HG03571 (cell line): ENCODE results near the gene WFDC8.
"Not testable (repeated sequence)": the region's sequence is repeated elsewhere in the genome, so short reads cannot be mapped to it uniquely, and the experiment has no call there.

Source experiments
- ATAC-seq: cut with Tn5 transposase; IDR thresholded peaks from one replicate; pipeline ENCODE4 v1.9.1; 2021; ENCODE audit not compliant: unreplicated experiment

The WFDC8 gene

GRCh38 chr20:45579184-45579583, at the start of gene WFDC8:
Gene WFDC8, minus strand, starts transcription at chr20:45579284. Its CDS starts 37 bp downstream, at chr20:45579247.
- no peak for ATAC-seq

DNA sequence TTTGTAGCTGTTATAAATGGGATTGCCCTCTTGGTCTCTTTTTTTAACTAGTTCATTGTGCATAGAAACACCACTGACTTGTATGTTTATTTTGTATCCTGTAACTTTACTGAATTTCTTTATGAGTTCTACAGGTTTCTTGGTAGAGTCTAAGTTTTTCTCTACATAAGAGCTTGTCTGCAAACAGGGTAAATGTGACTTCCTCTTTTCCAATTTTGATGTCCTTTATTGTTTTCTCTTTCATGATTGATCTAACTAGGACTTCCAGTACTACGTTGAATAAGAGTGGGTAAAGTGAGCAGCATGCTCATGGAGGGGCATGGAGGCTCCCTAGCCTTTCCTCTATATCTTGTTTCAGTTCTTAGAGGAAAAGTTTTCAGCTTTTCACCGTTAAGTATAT, 47.5 kb upstream of the WFDC8 start:
- ATAC-seq, result no peak

DNA sequence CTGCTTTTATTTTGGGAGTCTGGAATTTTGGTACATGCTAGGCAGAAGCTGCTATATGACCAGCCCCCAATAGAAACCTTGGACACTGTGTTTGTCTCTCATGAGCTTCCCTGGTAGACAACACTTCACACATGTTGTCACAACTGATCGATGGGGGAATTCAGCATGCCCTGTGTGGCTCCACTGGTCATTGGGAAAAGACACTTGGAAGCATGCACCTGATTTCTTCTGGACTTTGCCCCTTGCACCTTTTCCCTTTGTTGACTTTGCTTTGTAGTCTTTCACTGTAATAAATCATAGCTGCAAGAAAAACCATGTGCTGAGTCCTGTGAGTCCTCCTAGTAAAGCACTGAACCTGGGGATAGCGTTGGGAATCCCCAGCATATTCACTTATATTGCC, 42.5 kb upstream of the WFDC8 start:
- ATAC-seq, result no peak

DNA sequence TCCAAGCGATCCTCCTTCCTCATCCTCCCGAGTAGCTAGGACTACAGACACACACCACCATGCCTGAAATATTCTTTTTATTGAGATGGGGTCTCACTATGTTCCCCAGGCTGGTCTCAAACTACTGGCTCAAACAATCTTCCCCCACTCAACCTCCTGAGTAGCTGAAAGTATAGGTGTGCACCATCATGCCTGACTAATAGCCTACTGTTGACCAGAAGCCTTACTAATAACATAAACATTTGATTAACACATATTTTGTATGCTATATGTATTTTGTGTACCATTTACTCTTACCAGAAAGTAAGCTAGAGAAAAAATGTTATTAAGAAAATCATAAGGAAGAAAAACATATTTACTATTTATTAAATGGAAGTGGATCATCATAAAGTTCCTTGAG, 38.5 kb upstream of the WFDC8 start:
- no peak for ATAC-seq

DNA sequence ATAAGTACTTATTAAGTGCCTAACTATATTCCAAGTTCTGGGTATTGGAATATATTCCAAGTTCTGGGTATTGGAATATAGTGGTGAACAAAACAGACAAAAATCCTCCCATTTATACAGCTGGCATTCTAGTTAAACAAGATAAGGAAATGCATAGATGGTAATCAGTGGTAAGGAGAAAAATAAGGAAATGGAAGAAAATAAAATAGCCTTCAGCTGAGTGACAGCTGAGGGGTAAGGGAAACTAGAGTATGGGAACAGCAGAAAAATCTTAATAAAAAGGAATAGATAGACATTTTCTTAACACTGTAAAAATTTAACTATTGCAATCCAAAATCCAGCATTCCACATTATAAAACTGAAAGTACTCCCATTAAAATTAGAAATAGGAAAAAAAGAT, 33.2 kb upstream of the WFDC8 start:
- no peak for ATAC-seq

DNA sequence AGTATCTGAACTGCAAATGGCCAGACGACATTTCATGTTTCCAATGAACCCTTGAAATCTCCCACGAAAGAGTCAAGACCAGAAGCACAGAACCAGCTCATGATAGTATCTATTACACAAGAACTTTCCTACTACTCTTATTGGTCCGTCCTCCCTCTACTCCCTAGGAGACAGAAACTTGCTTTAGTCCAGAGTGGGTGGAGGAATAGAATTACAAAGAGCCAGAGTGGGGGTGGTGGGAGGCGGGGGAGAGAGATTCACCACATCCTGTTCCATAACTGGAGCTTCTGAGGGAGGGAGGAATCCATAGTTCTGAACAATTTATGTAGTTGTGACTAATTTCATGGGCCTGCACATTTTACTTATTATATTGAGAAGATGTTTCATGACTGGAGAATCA, 32.0 kb upstream of the WFDC8 start:
- no peak for ATAC-seq

- ATAC-seq, result no peak
Observed at GRCh38 chr20:45607810-45608209, 28.7 kb upstream of the WFDC8 start.

DNA sequence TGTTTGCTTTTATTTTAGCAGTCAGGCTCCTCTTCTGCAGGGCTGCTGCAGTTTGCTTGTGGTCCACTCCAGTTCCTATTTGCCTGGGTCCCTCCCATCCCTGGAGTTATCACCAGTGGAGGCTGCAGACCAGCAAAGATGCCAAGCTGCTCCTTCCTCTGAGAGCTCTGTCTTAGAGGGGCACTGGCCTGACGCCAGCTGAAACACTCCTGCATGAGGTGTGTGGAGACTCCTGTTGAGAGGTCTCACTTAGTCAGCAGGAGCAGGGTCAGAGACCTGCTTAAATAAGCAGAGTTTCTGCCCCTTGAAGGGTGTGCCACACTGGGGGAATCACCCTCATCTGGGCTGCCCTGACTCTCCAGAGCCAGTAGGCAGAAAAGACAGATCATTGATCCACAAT, 16.2 kb upstream of the WFDC8 start:
- ATAC-seq, result no peak

DNA sequence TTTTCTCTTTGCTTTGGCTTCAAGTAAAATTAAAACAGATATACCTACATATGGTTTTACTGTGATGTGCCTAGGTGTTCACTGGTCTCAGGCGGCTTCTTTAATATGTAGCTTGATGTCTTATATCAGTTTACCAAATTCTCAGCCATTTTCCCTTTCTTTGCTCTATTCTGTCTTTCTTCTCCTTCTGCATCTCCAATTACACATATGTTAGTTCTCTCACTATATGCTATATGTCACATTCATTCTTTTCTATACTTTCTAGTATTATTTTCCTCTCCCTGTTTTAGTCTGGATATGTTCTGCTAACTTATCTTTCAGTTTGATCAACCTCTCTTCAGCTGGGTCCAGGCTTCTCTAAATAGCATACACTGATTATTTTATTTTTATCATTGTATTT, 14.4 kb upstream of the WFDC8 start:
- ATAC-seq, result no peak

- no peak for ATAC-seq
Observed at GRCh38 chr20:45592574-45593189, 13.6 kb upstream of the WFDC8 start.

GRCh38 chr20:45589725-45590124, 10.6 kb upstream of the WFDC8 start:
- no peak for ATAC-seq

- ATAC-seq, result no peak
Observed at GRCh38 chr20:45588800-45589199, 9.7 kb upstream of the WFDC8 start.

GRCh38 chr20:45585986-45586385, 6.9 kb upstream of the WFDC8 start:
- not testable (repeated sequence) for ATAC-seq

GRCh38 chr20:45584294-45584693, 5.2 kb upstream of the WFDC8 start:
- not testable (repeated sequence) for ATAC-seq

GRCh38 chr20:45583502-45583901, 4.4 kb upstream of the WFDC8 start:
- ATAC-seq, result no peak

DNA sequence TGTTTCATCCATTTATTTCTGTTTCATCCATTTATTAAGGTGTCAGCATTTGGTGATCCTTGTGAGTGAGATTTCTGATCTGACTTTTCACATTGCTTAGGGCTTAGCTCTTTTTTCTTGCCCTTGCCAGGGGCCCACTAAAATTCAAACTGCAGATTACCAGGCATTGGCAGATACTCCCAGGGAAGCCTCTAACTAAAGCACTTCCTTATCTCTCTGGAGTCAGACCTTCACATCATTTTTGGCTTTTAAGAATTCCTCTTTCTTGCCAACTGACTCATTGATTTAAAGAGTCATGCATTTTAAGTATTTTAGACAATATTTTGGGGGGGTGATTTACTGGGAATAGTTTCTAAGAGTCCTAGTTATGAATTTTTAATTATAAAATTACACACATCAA, 2.6 kb upstream of the WFDC8 start:
- no peak for ATAC-seq

DNA sequence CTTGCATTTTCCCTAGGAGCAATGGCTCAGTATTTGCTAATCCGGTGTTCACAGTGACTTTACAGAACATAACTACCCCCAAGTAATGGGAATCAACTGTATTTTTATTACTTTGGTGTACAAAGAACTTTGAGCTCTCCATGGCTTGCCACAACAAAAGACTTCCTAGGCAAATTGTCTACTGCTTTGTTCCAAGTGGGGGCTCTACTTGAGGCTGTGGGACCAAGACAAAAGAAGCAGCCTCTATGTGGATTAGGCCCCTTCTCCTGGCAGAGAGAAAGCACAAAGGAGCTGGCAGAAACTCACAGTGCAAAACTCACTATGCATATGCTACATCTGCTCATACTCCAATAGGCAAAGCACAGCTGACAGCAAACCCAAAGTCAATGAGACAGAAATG, 853 bp downstream of the WFDC8 start:
- no peak for ATAC-seq

DNA sequence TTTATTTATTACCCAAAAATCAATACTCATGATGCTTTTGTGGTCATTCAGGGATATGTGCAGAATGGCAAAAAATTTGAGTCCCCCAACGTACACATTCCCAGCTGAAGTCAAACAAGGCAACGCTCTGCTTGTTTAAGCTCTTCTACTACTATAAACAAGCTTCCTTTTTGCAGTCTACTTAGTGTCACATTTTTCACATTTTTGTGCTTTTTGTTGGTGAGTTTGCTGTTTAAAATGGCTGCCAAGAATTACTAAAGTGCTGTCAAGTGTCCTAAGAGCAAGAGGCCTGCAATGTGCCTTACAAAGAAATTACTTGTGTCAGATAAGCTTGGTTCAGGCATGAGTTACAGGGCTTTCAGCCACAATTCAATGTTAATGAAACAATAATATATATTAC, 2.1 kb downstream of the WFDC8 start:
- no peak for ATAC-seq

DNA sequence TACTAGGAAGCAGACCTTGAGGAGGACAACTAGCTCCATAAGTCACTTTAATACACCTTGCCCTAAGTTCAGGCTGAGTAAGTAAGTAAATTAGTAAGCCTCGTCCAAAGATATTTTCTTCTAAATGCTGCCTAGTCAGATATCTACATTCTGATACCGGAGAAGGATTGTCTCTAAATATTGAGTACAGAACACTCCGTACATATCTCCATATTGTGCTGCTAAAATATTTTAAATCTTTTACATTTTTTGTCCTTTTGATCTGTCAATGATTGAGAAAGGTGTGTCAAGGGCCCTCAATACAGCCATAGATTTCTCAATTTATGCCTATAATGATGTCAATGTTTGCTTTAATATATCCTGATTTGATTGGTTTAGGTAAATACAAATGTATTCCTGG, 3.2 kb downstream of the WFDC8 start:
- ATAC-seq, result no peak

DNA sequence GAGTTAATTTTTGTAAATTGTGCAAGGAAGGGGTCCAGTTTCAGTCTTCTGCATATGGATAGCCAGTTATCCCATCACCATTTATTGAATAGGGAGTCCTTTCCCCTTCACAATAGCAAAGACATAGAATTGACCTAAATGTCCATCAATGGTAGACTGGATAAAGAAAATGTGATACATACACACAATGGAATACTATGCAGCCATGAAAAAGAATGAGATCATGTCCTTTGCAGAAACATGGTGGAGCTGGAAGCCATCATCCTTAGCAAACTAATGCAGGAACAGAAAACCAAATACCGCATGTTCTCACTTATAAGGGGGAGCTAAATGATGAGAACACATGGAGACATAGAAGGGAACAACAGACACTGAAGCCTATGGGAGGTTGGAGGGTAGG, 9.4 kb downstream of the WFDC8 start:
- not testable (repeated sequence) for ATAC-seq

DNA sequence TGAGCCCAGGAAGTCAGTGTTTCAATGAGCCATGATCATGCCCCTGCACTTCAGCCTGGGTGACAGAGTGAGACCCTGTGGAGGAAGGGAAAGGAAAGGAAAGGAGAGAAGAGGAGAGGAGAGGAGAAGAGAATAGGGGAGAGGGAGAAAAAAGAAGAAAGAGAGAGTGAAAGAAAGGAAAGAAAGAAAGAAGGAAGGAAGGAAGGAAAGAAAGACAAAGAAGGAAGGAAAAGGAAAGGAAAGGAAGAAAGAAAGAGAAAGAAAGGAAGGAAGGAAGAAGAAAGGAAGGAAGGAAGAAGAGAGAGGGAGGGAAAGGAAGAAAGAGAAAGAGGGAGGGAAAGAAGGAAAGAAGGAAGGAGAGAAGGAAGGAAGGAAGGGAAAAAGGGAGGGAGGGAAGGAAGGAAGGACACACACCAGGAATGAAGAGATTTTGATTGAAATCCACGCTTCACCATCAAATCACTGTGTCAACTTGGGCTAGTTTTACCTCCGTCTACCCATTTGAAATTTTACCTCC, 14.3 kb downstream of the WFDC8 start:
- no peak for ATAC-seq

- ATAC-seq, result no peak
Observed at GRCh38 chr20:45555198-45555597, 23.9 kb downstream of the WFDC8 start.

DNA sequence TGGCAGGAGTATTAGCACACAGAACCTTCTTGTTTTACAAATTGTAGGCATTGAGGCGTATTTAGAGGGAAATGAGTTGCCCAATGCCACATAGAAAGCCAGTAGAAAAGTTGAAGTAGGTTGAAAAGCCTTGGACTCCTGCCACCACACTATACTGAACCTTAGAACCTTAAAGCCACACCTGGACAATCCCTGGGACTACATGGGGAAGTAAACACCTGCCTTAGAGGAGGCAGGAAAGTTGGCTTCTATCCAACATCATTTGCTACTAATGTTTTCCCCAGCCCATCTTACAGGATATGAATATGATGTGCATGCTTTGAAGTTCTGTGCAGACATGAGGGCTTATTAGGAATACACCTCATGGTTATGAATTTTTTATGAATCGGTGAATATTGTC, 26.6 kb downstream of the WFDC8 start:
- no peak for ATAC-seq
